Liver (tissue), 3 donors: Measurements from ENCODE around the gene LGR4.

Experiments used
- ATF3 ChIP-seq: IDR thresholded peaks from 2 replicates; pipeline ENCODE4 v1.6.1; 2016; ENCODE audit warnings: antibody characterized with exemption
- EGR1 ChIP-seq, 2 donors: IDR thresholded peaks; 2 replicates each; pipeline ENCODE4 v1.6.1; 2016 to 2018; ENCODE audit warnings: antibody characterized with exemption in 2 of 2, low read depth in 2 of 2
- FOXA2 ChIP-seq: IDR thresholded peaks from 2 replicates; pipeline ENCODE4 v1.6.1; 2016; ENCODE audit warnings: antibody characterized with exemption
- GABPA ChIP-seq, 2 donors: IDR thresholded peaks in 1 of 2; conservative IDR thresholded peaks in 1 of 2; 2 replicates each; pipeline ENCODE4 v1.6.1; 2016; ENCODE audit warnings: antibody characterized with exemption in 2 of 2, mild to moderate bottlenecking in 1 of 2, moderate library complexity in 1 of 2
- HNF4A ChIP-seq, 2 donors: conservative IDR thresholded peaks; 2 replicates each; pipeline ENCODE4 v1.6.1; 2016; ENCODE audit warnings: antibody characterized with exemption in 2 of 2, mild to moderate bottlenecking in 2 of 2
- MAX ChIP-seq: IDR thresholded peaks from 2 replicates; pipeline ENCODE4 v1.6.1; 2016; ENCODE audit warnings: antibody characterized with exemption
- RAD21 ChIP-seq, 2 donors: IDR thresholded peaks; 2 replicates each; pipeline ENCODE4 v1.6.1; 2016; ENCODE audit warnings: antibody characterized with exemption in 2 of 2, mild to moderate bottlenecking in 2 of 2
- REST ChIP-seq: IDR thresholded peaks from 2 replicates; pipeline ENCODE4 v1.6.1; 2016; ENCODE audit warnings: antibody characterized with exemption, mild to moderate bottlenecking
- YY1 ChIP-seq: IDR thresholded peaks from 2 replicates; pipeline ENCODE4 v1.6.1; 2016; ENCODE audit warnings: antibody characterized with exemption, mild to moderate bottlenecking
- ZBTB33 ChIP-seq: IDR thresholded peaks from 2 replicates; pipeline ENCODE4 v1.6.1; 2016; ENCODE audit warnings: antibody characterized with exemption
- TF ChIP-seq, protein P1 (sequence below): fragments of 150-350 bp; IDR thresholded peaks from 2 replicates; pipeline ENCODE4 v1.5.1; 2017; ENCODE audit warnings: improper control_type of control experiment, low read depth, low read length; ENCODE audit not compliant: missing input control
- donor health status: healthy.
- donor health status: healthy.

DNA sequence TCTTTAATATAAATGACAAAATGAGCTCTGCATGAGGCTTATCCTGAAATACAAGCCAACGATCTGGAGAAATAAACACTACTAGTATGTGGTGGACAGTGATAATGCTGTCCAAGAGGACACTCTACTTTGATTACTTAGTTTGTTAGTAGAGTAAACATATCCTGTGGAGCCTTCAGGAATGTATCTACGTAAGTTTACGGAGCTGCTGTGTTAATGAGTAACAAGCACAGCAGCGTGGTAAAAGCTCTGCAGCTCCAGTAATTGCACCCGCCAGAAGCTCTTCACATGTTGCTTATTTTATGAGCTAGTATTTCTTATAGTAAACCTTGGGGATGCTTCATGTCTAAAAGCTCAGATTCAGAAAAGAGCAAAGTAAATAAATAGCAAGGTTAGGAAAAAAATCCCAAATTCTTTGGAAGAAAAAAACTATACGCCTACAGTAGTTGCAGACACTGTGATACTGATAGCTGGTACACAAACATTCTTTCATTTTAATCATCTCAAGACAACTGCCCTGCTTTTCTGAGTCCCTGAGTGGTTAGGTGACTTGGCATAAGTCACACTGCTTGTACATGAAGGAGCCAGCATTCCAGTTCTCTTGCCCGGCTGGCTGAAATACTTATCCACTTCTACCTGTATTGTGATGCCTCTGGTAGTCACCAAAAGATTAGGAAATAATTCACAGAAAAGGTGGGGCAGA, 76.9 kb downstream of the LGR4 start:
- TF ChIP-seq, protein P1, sequence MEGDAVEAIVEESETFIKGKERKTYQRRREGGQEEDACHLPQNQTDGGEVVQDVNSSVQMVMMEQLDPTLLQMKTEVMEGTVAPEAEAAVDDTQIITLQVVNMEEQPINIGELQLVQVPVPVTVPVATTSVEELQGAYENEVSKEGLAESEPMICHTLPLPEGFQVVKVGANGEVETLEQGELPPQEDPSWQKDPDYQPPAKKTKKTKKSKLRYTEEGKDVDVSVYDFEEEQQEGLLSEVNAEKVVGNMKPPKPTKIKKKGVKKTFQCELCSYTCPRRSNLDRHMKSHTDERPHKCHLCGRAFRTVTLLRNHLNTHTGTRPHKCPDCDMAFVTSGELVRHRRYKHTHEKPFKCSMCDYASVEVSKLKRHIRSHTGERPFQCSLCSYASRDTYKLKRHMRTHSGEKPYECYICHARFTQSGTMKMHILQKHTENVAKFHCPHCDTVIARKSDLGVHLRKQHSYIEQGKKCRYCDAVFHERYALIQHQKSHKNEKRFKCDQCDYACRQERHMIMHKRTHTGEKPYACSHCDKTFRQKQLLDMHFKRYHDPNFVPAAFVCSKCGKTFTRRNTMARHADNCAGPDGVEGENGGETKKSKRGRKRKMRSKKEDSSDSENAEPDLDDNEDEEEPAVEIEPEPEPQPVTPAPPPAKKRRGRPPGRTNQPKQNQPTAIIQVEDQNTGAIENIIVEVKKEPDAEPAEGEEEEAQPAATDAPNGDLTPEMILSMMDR: no peak
- TF ChIP-seq YY1 (peak; percentile 71), GABPA (IDR thresholded peaks at IDR 0.05 in 1 of 2, conservative IDR thresholded peaks at IDR 0.05 in 1 of 2) (no peak), MAX (peak; percentile 61), FOXA2 (peak; percentile 92), ZBTB33 (peak; percentile 21), EGR1 (IDR thresholded peaks at IDR 0.05; ENCODE audit: low read depth in 2 of 2) (peak in 1 of 2 donors; percentile 52), HNF4A (conservative IDR thresholded peaks at IDR 0.05) (peak; percentile 77 to 87), RAD21 (IDR thresholded peaks at IDR 0.05) (peak; percentile 45 to 64), ATF3 (peak; percentile 28), REST (peak; percentile 96)
